Effector CD8-positive, alpha-beta T cell (primary cell): ENCODE data around the gene ADAMTS7.
"Not testable (repeated sequence)": the region's sequence is repeated elsewhere in the genome, so short reads cannot be mapped to it uniquely, and the experiment has no call there.

Experiments used
- DNase-seq: peaks from one replicate; lab custom pipeline; 2025; lab: John Stamatoyannopoulos, UW

The ADAMTS7 gene

GRCh38 chr15:78719819-78720450, 91.3 kb downstream of the ADAMTS7 start:
- not testable (repeated sequence) for DNase-seq

DNA sequence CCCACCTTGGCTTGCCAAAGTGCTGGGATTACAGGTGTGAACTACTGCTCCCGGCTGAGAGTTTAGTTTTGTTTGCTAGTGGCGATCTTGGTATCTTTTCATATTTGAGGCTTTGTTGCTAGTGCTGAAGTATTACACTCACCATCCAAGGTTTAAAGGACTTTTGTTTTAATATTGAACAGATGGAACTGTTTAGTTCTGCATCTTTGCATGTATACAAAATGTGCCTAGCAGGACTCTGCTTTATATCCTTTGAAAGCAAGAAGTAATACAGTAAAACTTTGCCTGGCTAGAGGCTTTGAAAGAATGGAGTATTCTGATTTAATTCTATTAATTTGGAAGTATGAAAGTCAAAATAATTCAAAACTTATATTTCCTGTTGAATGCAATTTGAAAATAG, 92.4 kb downstream of the ADAMTS7 start:
- DNase-seq, result no peak

DNA sequence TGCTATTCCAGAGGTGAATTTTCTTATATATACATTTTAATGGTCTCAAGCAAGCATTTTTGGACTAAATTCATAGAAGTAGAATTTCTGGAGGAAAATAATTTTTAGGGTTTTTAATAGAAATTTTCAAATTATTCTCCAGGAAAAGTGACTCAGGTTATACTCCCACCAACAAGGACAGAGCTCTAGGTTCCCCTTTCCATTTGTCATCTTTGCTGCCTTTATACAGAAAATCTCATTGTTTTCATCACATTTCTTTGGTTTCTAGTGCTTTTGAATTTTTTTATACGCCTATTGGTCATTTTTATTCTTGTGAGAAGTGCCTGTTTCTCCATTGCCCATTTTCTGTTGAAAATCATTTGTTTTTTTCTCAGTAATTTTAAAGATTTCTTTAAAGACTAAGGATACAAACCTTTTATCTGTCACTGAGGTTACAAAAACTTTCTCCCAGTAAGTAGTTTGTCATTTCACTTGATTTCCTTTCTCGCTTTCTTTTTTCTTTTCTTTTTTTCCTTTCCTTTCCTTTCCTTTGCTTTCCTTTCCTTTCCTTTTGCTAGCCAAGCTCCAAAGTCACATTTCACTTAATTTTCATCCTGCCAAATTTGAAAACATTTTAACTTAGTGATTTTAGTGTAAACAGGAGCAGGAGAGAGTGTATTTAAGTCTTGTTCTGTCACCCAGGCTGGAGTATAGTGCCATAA, 93.2 kb downstream of the ADAMTS7 start:
- DNase-seq, result no peak

- DNase-seq, result no peak
Measured at GRCh38 chr15:78716651-78717050, 94.6 kb downstream of the ADAMTS7 start.

GRCh38 chr15:78715930-78716329, 95.3 kb downstream of the ADAMTS7 start:
- DNase-seq, result no peak

DNA sequence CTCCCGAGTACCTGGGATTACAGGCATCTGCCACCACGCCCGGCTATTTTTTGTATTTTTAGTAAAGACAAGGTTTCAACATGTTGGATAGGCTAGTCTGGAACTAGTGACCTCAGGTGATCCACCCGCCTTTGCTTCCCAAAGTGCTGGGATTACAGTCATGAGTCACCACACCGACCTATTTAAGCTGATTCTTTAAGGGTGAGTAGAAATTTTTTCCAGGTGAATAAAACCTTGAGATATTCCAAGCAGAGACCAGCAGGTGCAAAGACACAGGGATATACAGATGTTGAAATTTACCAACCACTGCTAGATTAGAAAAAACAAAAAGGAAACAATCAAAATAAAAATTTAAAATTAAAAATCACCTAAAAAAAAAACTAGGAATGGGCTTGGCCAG, 95.8 kb downstream of the ADAMTS7 start:
- no peak for DNase-seq

DNA sequence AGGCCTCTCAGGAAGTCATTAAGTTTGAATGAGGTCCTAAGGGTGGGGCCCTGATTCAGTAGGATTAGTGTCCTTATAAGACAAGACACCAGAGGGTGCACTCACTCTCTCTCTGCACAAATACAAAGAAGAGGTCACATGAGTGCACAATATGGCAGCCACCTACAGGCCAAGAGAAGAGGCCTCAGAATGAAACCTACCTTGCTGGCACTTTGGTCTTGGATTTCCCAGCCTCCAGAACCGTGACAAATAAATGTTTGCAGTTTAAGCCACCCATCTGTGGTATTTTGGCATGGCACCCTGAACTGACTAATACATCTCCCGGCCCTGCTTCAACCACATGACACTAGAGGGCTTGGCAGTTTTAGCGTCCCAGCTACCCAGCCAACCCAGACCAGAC, 96.4 kb downstream of the ADAMTS7 start:
- DNase-seq, result no peak

GRCh38 chr15:78712797-78713515, 98.3 kb downstream of the ADAMTS7 start:
- DNase-seq, result no peak

- DNase-seq, result no peak
Measured at GRCh38 chr15:78711638-78712037, 99.6 kb downstream of the ADAMTS7 start.

- peak; percentile 51 for DNase-seq
Measured at GRCh38 chr15:78709263-78709882, 101.9 kb downstream of the ADAMTS7 start.
